Mucosa of gallbladder (tissue), 1 donor: ENCODE data around the gene RMC1. TPM values are rescaled to one million over a fixed set of nuclear protein-coding genes. Genes with fewer than 3 reads are reported as not detected.
"Not testable (repeated sequence)": the region's sequence is repeated elsewhere in the genome, so short reads cannot be mapped to it uniquely, and the experiment has no call there.

ENCODE experiments used
- DNase-seq: peaks from one replicate; pipeline ENCODE4 v3.0.0-alpha.2; 2020; ENCODE audit warnings: low spot score
- total RNA-seq: library from RNA; stranded (reverse); gene quantifications from one replicate; pipeline ENCODE4 v1.2.1, GENCODE V29; 2021
- donor health status: DM: no; HTN: no; CAD: no.

Gene RMC1
- total RNA-seq, 1 donor from 2014 or later = 27.0 TPM

- no peak for DNase-seq
Observed at GRCh38 chr18:23498117-23498516, 5.2 kb upstream of the RMC1 start.

GRCh38 chr18:23498877-23499276 lies 4.4 kb upstream of the RMC1 start:
- peak; percentile 65 for DNase-seq

GRCh38 chr18:23499291-23499781 lies 4.0 kb upstream of the RMC1 start:
- DNase-seq = no peak

GRCh38 chr18:23501626-23502025 lies 1.7 kb upstream of the RMC1 start:
- DNase-seq = no peak

- no peak for DNase-seq
Observed at GRCh38 chr18:23502516-23503037, 734 bp upstream of the RMC1 start.

- no peak for DNase-seq
Observed at GRCh38 chr18:23503963-23504344, 643 bp downstream of the RMC1 start.

GRCh38 chr18:23504720-23505119 lies 1.4 kb downstream of the RMC1 start:
- DNase-seq = no peak

GRCh38 chr18:23506393-23506792 lies 3.1 kb downstream of the RMC1 start:
- DNase-seq = no peak

GRCh38 chr18:23510923-23511322 lies 7.6 kb downstream of the RMC1 start:
- DNase-seq = not testable (repeated sequence)

- not testable (repeated sequence) for DNase-seq
Observed at GRCh38 chr18:23512216-23512615, 8.9 kb downstream of the RMC1 start.

GRCh38 chr18:23512641-23513040 lies 9.3 kb downstream of the RMC1 start:
- DNase-seq = no peak

GRCh38 chr18:23515911-23516546 lies 12.7 kb downstream of the RMC1 start:
- DNase-seq = peak; percentile 80

GRCh38 chr18:23519734-23520133 lies 16.4 kb downstream of the RMC1 start:
- no peak for DNase-seq

- no peak for DNase-seq
Observed at GRCh38 chr18:23521271-23521670, 18.0 kb downstream of the RMC1 start.

GRCh38 chr18:23521907-23522306 lies 18.6 kb downstream of the RMC1 start:
- no peak for DNase-seq

GRCh38 chr18:23523429-23524212 lies 20.3 kb downstream of the RMC1 start:
- DNase-seq = no peak

- DNase-seq = no peak
Observed at GRCh38 chr18:23524213-23524707, 20.9 kb downstream of the RMC1 start.

- no peak for DNase-seq
Observed at GRCh38 chr18:23526501-23527063, 23.3 kb downstream of the RMC1 start.

GRCh38 chr18:23528580-23529472 lies 25.5 kb downstream of the RMC1 start:
- peak; percentile 43 for DNase-seq

- DNase-seq = no peak
Observed at GRCh38 chr18:23529604-23530003, 26.3 kb downstream of the RMC1 start.

GRCh38 chr18:23530195-23530594 lies 26.9 kb downstream of the RMC1 start:
- DNase-seq = no peak
